T-cell (primary cell): ENCODE results near the gene CSE1L. TPM values are rescaled to one million over a fixed set of nuclear protein-coding genes. Genes with fewer than 3 reads are reported as not detected.

ENCODE experiments used
- ATAC-seq, 4 experiments: fragments of 200-7000 bp in 3 of 4; fragments of 150-1000 bp in 1 of 4; cut with Tn5 transposase; replicated peaks in 1 of 4; 1 replicate in 3 of 4; 2 replicates in 1 of 4; pipeline ENCODE4 v1.10.0; 2021; ENCODE audit warnings: moderate library complexity in 3 of 4, mild to moderate bottlenecking in 2 of 4, moderate number of reproducible peaks in 1 of 4
- CTCF ChIA-PET, 2 donors: fragments of 300-600 bp; sonication (Branson Sonifier 250); formaldehyde crosslinking; loops; one replicate each; lab custom pipeline; 2022; ENCODE audit warnings: antibody characterized with exemption in 2 of 2; lab: Charles Lee
- POLR2A ChIA-PET, 2 donors: fragments of 300-600 bp; sonication (Branson Sonifier 250); formaldehyde crosslinking; loops; one replicate each; lab custom pipeline; 2022; ENCODE audit warnings: antibody characterized with exemption in 2 of 2; lab: Charles Lee
- DNase-seq, 35 experiments: peaks; one replicate each; pipeline versions ENCODE4 v3.0.0 to v3.0.0-alpha.2; 2013 to 2023
- H3K27ac ChIP-seq: one replicate; pipeline ENCODE4 v1.5.1; 2013; ENCODE audit warnings: low read length
- H3K27me3 ChIP-seq, 2 experiments: replicated peaks in 1 of 2; 1 replicate in 1 of 2; 2 replicates in 1 of 2; pipeline versions ENCODE4 v1.6.1 to v1.7.0; 2013; ENCODE audit warnings: low read length in 1 of 2, mixed read lengths in 1 of 2; ENCODE audit not compliant: control insufficient read depth in 2 of 2, insufficient read depth in 2 of 2; ENCODE audit errors: extremely low read depth in 1 of 2
- H3K36me3 ChIP-seq, 2 donors: 1 replicate in 1 of 2; 2 replicates in 1 of 2; pipeline versions ENCODE4 v1.6.1 to v1.7.0; 2013; ENCODE audit warnings: low read length in 1 of 2; ENCODE audit not compliant: control insufficient read depth in 2 of 2, insufficient read depth in 1 of 2; ENCODE audit errors: extremely low read depth in 1 of 2
- H3K4me1 ChIP-seq, 2 experiments: 1 replicate in 1 of 2; 2 replicates in 1 of 2; pipeline versions ENCODE4 v1.6.1 to v1.7.0; 2013; ENCODE audit warnings: low read length in 2 of 2, mixed read lengths in 1 of 2; ENCODE audit not compliant: insufficient read depth in 2 of 2, control insufficient read depth in 1 of 2; ENCODE audit errors: extremely low read depth in 1 of 2
- H3K4me3 ChIP-seq, 2 donors: 1 replicate in 1 of 2; 2 replicates in 1 of 2; pipeline versions ENCODE4 v1.5.1 to v1.7.0; 2013; ENCODE audit warnings: mild to moderate bottlenecking in 2 of 2, low read length in 1 of 2, moderate library complexity in 1 of 2; ENCODE audit not compliant: control insufficient read depth in 1 of 2; ENCODE audit errors: extremely low read depth in 1 of 2
- H3K9me3 ChIP-seq: 2 replicates; pipeline ENCODE4 v1.7.0; 2013
- H3K27ac Mint-ChIP-seq, 2 donors: one replicate each; pipeline ENCODE4 v1.8.0; 2020 to 2021; ENCODE audit warnings: mild to moderate bottlenecking in 2 of 2, mixed read lengths in 2 of 2
- H3K27me3 Mint-ChIP-seq, 2 donors: one replicate each; pipeline ENCODE4 v1.8.0; 2021 to 2022; ENCODE audit warnings: mixed read lengths in 2 of 2
- H3K36me3 Mint-ChIP-seq: one replicate; pipeline ENCODE4 v1.8.0; 2021; ENCODE audit warnings: mixed read lengths
- H3K4me1 Mint-ChIP-seq, 3 donors: one replicate each; pipeline ENCODE4 v1.8.0; 2020 to 2022; ENCODE audit warnings: mixed read lengths in 3 of 3, mild to moderate bottlenecking in 1 of 3
- H3K4me3 Mint-ChIP-seq, 3 donors: one replicate each; pipeline ENCODE4 v1.8.0; 2020 to 2022; ENCODE audit warnings: mild to moderate bottlenecking in 3 of 3, mixed read lengths in 3 of 3, moderate library complexity in 3 of 3
- H3K9me3 Mint-ChIP-seq, 3 donors: one replicate each; pipeline ENCODE4 v1.8.0; 2020 to 2022; ENCODE audit warnings: mixed read lengths in 3 of 3
- WGBS: methylation state at CpG from one replicate; pipeline ENCODE4 v1.1.5; 2013; ENCODE audit warnings: missing lambda C conversion rate; ENCODE audit not compliant: insufficient coverage; 5-methylcytosine and 5-hydroxymethylcytosine counted together
- total RNA-seq, 35 experiments: library from RNA in 6 of 35; stranded (reverse) in 6 of 35; fragments of 120-200 nt in 1 of 35; gene quantifications; one replicate each; pipeline versions ENCODE4 v1.2.1 to v1.2.4 and lab custom pipeline; 2013 to 2026

The CSE1L gene
- total RNA-seq, 5 donors from 2014 or later (not counting 1 experiment from before 2014, with no cell fraction given), result 29.3 to 41.7 (median 37.4) TPM

DNA sequence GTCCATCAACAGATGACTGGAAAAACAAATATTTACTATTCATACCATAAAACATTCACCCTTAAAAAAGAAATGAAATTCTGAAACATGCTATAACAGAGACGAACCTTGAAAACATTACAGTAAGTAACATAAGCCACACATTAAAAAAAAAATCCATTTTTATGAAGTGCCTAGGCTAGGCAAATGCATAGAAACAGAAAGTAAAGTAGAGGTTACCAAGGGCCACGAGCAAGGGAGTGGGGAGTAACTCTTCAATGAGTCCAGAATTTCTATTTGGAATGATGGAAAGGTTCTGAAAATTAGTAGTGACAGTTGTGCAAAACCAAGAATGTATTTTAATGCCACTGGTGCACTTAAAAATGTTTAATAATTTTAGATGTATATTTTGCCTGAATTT is 94.3 kb downstream of the CSE1L start:
- ATAC-seq (no peak), DNase-seq (no peak)
- no peaks in the 10 kb centered on the region for H3K27me3 ChIP-seq
- Mint-ChIP-seq H3K27ac (peak overlapping the region; percentile 11 to 40), H3K36me3 (peaks cover 20% of the 10 kb centered on the region), H3K27me3 (no peaks in the 10 kb centered on the region), H3K9me3 (no peaks in the 10 kb centered on the region), H3K4me1 (peaks cover 19 to 24% (median 19%) of the 10 kb centered on the region in 3 donors), H3K4me3 (no peak overlapping the region)
- WGBS, result 80% methylated on average over 1 of the region's 2 CpGs
- H3K9me3 ChIP-seq, result no peaks in the 10 kb centered on the region
- ChIA-PET POLR2A (interaction anchor here in 1 of 2 donors (0.7 kb wide), 1 partner anchor 20 kb away, joined by 6 read pairs; no protein-coding TSS in a partner anchor), CTCF (interaction anchor here in 1 of 2 donors (0.6 kb wide), 1 partner anchor 12 kb away, joined by 6 read pairs; no protein-coding TSS in a partner anchor)
- H3K4me1 ChIP-seq, result no peaks in the 10 kb centered on the region
- H3K4me3 ChIP-seq, result no peak overlapping the region
- H3K36me3 ChIP-seq, result peaks cover 0 to 29% of the 10 kb centered on the region in 2 donors
- H3K27ac ChIP-seq, result no peak overlapping the region

DNA sequence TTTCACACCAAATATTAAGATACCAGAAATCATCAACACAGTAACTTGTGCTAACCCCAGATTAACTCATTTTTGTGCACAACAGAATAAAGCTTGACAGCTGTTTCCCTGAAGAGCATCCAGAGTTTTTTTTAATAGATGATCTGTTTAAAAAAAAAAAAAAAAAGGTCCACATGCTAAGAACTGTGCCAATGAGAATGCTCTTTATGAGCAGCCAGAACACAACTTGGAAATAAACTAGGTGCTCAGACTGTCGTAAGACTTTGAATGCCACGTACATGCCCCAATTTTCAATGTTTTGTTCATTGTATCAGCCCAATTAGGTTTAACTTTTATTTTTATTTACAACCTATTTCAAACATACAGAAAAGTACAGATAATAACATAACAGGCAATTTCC is 94.7 kb downstream of the CSE1L start:
- Mint-ChIP-seq H3K27ac (peak overlapping the region in 1 of 2 donors; percentile 11), H3K27me3 (no peaks in the 10 kb centered on the region), H3K4me3 (no peak overlapping the region), H3K36me3 (peaks cover 17% of the 10 kb centered on the region), H3K9me3 (no peaks in the 10 kb centered on the region), H3K4me1 (peaks cover 19 to 24% (median 19%) of the 10 kb centered on the region in 3 donors)
- Histone ChIP-seq H3K36me3 (peaks cover 0 to 28% of the 10 kb centered on the region in 2 donors), H3K27me3 (no peaks in the 10 kb centered on the region), H3K4me3 (no peak overlapping the region), H3K27ac (no peak overlapping the region), H3K4me1 (no peaks in the 10 kb centered on the region), H3K9me3 (no peaks in the 10 kb centered on the region)
- ATAC-seq (no peak), DNase-seq (no peak)
- 100% methylated on average over 2 of the region's 2 CpGs for WGBS
- POLR2A ChIA-PET, result interaction anchor here in 1 of 2 donors (0.7 kb wide), 1 partner anchor 20 kb away, joined by 6 read pairs; no protein-coding TSS in a partner anchor
- CTCF ChIA-PET, result interaction anchor here in 1 of 2 donors (0.6 kb wide), 1 partner anchor 13 kb away, joined by 6 read pairs; no protein-coding TSS in a partner anchor

Other genes with a start within 250 kb of the CSE1L start
- gene PREX1, start 218.3 kb upstream of the CSE1L start, total RNA-seq, result 100 to 1,000 TPM in 4 of 5 donors, 10 to 100 TPM in 1; 99.2 to 181 (median 137) TPM
- gene ARFGEF2, start 124.6 kb upstream of the CSE1L start, total RNA-seq, result 10 to 100 TPM; 23.4 to 30.3 (median 26.0) TPM
- gene STAU1, start 142.0 kb downstream of the CSE1L start, total RNA-seq, result 10 to 100 TPM; 39.3 to 52.8 (median 43.6) TPM
- 10 to 100 TPM; 57.7 to 92.3 (median 59.2) TPM for gene DDX27, start 173.1 kb downstream of the CSE1L start, total RNA-seq
- 10 to 100 TPM; 53.8 to 72.2 (median 64.7) TPM for gene ZNFX1, start 231.7 kb downstream of the CSE1L start, total RNA-seq